ENCODE data around the gene PLPPR1. TPM values are rescaled to one million over a fixed set of nuclear protein-coding genes. Genes with fewer than 3 reads are reported as not detected.

The PLPPR1 gene
- not detected in 5 replicates for total RNA-seq (2022; extraction: Qiagen RNA extraction; ENCODE audit: low read depth)

DNA sequence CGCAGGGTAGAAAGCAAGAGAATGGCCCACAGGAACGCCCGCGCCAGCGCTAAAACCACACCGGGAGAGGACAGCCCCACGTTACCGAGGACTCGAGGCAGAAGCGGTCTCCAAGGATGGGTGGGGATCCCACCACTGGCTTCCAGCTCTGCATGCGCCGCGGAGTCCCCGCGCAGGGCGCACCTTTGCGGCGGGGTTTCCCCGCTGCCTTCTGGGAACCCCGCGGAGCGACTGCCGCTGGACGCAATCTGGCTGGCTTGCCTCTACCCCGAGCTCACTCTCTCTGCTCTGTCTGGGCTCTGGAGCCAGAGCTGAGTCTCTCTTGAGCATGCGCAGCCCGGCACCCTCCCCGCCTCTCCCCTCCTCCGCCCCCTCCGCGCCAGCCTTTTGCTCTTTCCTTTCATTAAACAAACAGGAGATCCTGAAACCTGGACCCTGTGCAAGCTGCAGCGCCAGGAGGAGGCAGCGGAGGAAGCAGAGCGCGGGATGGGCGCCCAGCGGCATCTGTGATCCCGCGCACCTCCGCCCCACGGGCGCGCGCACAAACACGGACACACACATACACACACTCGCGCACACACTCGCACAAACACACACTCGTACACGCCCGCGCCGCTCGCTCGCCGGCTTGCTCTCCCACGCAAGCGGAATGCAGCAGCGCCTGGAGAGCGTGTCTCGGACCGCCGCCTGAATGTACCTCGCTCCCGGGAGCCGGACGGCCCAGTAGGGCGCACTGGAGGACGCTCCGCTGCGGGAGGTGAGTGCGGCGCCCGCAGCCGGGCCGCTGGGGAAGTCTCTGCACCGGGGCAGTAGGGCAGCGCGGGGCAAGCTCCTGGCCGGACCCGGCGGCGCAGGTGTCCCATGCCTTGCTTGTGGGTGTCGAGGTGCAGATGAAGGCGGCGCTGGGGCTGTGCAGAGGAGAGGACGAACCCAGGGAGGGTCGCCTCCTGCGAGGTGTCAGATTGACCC is at the start of gene PLPPR1:
PLPPR1 (plus strand) TSS at position 382 of the 969 bp plus-strand sequence.

All from A549 treated with CpdA at 1 μM for 4 hours (cell line).